Esophagus (tissue), 2 donors: ENCODE results near the gene ZSCAN21. TPM values are rescaled to one million over a fixed set of nuclear protein-coding genes. Genes with fewer than 3 reads are reported as not detected.
A peak's percentile ranks its signal among the peaks of the same experiment; 100 is the strongest.

Experiments used
- H3K27ac ChIP-seq, 2 donors: one replicate each; pipeline ENCODE4 v1.5.1; 2013; ENCODE audit warnings: low read depth in 2 of 2, mild to moderate bottlenecking in 2 of 2, inconsistent platforms in 1 of 2, low read length in 1 of 2, moderate library complexity in 1 of 2
- H3K27me3 ChIP-seq, 2 donors: one replicate each; pipeline ENCODE4 v1.6.1; 2013; ENCODE audit warnings: low read length in 2 of 2, control low read depth in 1 of 2, mild to moderate bottlenecking in 1 of 2; ENCODE audit not compliant: insufficient read depth in 2 of 2, control insufficient read depth in 1 of 2
- H3K36me3 ChIP-seq, 2 donors: one replicate each; pipeline ENCODE4 v1.6.1; 2013; ENCODE audit warnings: low read length in 1 of 2; ENCODE audit not compliant: control insufficient read depth in 2 of 2, insufficient read depth in 2 of 2
- H3K4me1 ChIP-seq, 2 donors: one replicate each; pipeline ENCODE4 v1.6.1; 2013; ENCODE audit warnings: low read length in 1 of 2; ENCODE audit not compliant: control insufficient read depth in 2 of 2, insufficient read depth in 2 of 2
- H3K4me3 ChIP-seq, 2 donors: one replicate each; pipeline ENCODE4 v1.5.1; 2013; ENCODE audit warnings: low read length in 2 of 2, mild to moderate bottlenecking in 2 of 2, low read depth in 1 of 2, moderate library complexity in 1 of 2
- H3K9me3 ChIP-seq, 2 donors: one replicate each; pipeline ENCODE4 v1.6.1; 2013; ENCODE audit warnings: mild to moderate bottlenecking in 2 of 2, low read depth in 1 of 2, low read length in 1 of 2, moderate library complexity in 1 of 2; ENCODE audit not compliant: control insufficient read depth in 2 of 2, insufficient read depth in 1 of 2
- WGBS, 2 donors: extraction: QIAGEN DNeasy Blood & Tissue Kit; methylation state at CpG; one replicate each; pipeline ENCODE4 v1.1.7; 2013; 5-methylcytosine and 5-hydroxymethylcytosine counted together
- polyA plus RNA-seq, 2 donors: library from polyadenylated mRNA; stranded (reverse); fragments of 200-250 nt; gene quantifications; one replicate each; pipeline ENCODE4 v1.2.3, GENCODE V29; 2013
- donor health status: healthy with polysubstance abuse.
- donor health status: Bipolar disorder and iron deficiency.

Gene ZSCAN21
- polyA plus RNA-seq, 2 donors: 3.8 to 3.9 TPM

DNA sequence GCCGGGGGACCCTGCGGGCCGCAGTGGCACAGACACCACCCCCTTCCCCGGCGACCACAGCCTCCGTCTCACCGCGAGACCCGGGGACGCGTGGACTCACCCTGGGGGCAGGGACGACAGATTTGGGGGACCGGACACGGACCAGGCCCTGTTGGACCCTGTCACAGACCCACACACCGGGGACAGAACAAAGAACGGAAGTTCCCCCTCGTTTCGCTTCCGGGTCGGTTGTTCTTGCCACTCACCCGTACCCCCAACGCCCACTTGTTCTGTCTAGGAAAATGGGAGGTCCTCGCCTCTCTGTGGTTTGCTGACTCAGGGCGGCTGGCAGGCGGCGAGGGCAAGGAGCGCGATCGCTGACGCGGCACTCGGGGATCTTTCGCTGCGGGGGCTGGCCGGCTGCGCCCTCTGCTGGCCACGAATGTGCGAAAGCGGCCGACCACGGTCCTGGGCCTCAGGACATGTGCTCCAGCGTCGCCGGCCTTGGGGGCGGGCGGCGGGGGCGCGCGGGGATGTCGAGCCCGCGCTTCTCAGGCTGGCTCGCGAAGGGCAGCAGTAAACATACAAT lies 32.0 kb downstream of the ZSCAN21 start, which contains the start of gene ZNF3:
ZNF3 (minus strand) TSS at position 189 of the 568 bp plus-strand sequence. CDS start 4,366 bp downstream, outside the sequence.
- Histone ChIP-seq H3K36me3 (peaks cover 6 to 10% of the 10 kb centered on the region in 2 donors), H3K27me3 (no peaks in the 10 kb centered on the region), H3K9me3 (no peaks in the 10 kb centered on the region), H3K4me1 (peaks cover 2 to 3% of the 10 kb centered on the region in 2 donors), H3K27ac (peak within 1 kb of the TSS; percentile 82 to 90), H3K4me3 (peak within 1 kb of the TSS; percentile 93 to 94)
- 1% methylated on average over 45 to 55 of the region's 55 CpGs for WGBS, 2 donors

DNA sequence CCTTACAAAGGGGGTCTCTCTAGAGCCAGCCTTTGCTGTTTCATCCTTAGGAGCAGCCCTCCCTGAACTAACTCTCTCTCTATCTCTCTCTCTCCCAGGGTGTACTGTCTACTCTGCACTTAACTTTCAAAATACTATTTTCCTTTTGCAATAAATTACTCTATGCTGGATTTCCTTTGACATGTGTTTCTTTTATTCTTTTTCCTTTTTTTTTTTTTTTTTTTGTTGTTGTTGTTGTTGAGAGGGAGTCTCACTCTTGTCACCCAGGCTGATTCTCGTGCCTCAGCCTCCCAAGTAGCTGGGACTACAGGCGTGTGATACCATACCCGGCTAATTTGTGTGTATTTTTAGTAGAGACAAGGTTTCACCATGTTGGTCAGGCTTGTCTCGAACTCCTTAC lies 33.4 kb downstream of the ZSCAN21 start:
- Histone ChIP-seq H3K27ac (peak overlapping the region in 1 of 2 donors; percentile 3), H3K36me3 (peaks cover 3 to 4% of the 10 kb centered on the region in 2 donors), H3K4me1 (peaks cover 2 to 3% of the 10 kb centered on the region in 2 donors), H3K27me3 (no peaks in the 10 kb centered on the region), H3K9me3 (no peaks in the 10 kb centered on the region), H3K4me3 (no peak overlapping the region)
- 68 to 70% methylated on average over 4 of the region's 4 CpGs for WGBS, 2 donors

DNA sequence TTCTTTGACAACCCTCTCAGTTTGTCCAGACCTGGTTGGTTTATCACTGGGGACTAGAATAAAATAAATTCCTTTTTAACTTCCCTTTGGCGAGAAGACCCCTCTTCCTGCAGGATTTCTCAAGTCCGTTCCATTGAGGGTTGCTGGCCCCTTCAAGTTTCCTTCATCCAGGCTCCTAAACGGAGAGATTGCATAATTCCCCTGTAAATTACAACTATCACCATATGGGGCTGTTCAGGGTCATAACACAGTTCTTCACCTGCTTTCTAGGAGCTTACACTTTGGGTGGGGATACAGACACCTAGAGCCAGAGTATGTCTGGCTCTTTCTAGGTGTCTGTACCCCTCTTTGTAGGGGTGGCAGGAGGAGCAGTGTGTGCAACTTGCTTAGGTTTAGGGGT lies 35.9 kb downstream of the ZSCAN21 start:
- WGBS, 2 donors: 65 to 69% methylated on average over 3 of the region's 3 CpGs
- no peaks in the 10 kb centered on the region for H3K27me3 ChIP-seq
- H3K9me3 ChIP-seq: no peaks in the 10 kb centered on the region
- H3K4me1 ChIP-seq: peaks cover 1 to 3% of the 10 kb centered on the region in 2 donors
- H3K27ac ChIP-seq: no peak overlapping the region
- H3K4me3 ChIP-seq: no peak overlapping the region
- peaks cover 0 to 3% of the 10 kb centered on the region in 2 donors for H3K36me3 ChIP-seq

DNA sequence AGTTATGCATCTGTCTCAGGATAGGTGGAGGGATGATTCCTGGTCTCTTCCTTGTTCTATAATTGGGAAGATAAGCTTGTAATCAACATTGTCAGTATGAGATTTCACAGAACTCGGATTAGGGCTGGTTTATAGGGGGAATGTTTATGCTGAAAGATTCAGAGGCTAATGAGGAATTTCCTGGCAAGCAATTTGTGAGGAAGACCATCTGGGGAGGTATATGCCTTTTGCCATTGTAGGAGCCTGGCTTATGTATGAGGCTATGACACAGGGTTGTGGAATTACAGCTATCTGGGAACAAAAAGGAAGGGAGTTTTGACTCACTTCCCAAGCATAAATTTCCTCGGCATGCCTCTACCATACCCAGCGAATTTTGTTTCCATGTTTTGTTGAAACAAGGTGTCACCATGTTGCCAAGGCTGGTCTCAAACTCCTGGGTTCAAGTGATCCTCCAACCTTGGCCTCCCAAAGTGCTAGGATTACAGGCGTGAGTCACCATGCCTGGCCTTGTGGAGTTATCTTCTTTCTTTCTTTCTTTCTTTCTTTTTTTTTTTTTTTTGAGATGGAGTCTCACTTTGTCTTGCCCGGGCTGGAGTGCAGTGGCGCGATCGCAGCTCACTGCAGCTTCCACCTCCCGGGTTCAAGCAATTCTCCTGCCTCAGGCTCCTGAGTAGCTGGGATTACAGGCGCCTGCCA lies 37.6 kb downstream of the ZSCAN21 start:
- 77% methylated on average over 10 of the region's 10 CpGs for WGBS, 2 donors
- no peaks in the 10 kb centered on the region for H3K9me3 ChIP-seq
- H3K4me1 ChIP-seq: peaks cover 0 to 4% of the 10 kb centered on the region in 2 donors
- H3K36me3 ChIP-seq: peaks cover 0 to 16% of the 10 kb centered on the region in 2 donors
- H3K4me3 ChIP-seq: no peak overlapping the region
- H3K27me3 ChIP-seq: no peaks in the 10 kb centered on the region
- no peak overlapping the region for H3K27ac ChIP-seq

DNA sequence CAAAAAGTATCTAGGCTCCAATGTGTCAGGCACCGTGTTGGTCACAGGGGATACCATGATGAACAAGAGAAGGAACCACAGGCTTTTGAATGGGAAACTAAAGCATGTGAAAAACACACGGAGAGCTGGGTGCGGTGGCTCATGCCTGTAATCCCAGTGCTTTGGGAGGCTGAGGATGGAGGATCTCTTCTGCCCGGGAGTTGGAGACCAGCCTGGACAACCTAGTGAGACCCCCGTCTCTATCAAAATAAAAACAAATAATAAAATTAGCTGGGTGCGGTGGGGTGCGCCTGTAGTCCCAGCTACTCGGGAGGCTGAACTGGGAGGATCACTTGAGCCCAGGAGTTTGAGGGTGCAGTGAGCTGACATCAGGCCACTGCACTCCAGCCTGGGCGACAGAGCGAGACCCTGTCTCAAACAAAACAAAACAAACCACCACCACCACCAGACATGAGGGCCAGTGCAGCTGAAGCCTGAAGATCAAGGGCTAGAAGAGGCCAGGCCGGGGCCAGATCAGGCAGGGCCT lies 38.6 kb downstream of the ZSCAN21 start:
- H3K9me3 ChIP-seq: no peaks in the 10 kb centered on the region
- no peaks in the 10 kb centered on the region for H3K27me3 ChIP-seq
- H3K4me3 ChIP-seq: peak overlapping the region; percentile 84 to 94
- H3K36me3 ChIP-seq: peaks cover 4 to 24% of the 10 kb centered on the region in 2 donors
- peak overlapping the region; percentile 86 to 90 for H3K27ac ChIP-seq
- H3K4me1 ChIP-seq: peaks cover 0 to 4% of the 10 kb centered on the region in 2 donors
- 73 to 78% methylated on average over 11 of the region's 11 CpGs for WGBS, 2 donors

DNA sequence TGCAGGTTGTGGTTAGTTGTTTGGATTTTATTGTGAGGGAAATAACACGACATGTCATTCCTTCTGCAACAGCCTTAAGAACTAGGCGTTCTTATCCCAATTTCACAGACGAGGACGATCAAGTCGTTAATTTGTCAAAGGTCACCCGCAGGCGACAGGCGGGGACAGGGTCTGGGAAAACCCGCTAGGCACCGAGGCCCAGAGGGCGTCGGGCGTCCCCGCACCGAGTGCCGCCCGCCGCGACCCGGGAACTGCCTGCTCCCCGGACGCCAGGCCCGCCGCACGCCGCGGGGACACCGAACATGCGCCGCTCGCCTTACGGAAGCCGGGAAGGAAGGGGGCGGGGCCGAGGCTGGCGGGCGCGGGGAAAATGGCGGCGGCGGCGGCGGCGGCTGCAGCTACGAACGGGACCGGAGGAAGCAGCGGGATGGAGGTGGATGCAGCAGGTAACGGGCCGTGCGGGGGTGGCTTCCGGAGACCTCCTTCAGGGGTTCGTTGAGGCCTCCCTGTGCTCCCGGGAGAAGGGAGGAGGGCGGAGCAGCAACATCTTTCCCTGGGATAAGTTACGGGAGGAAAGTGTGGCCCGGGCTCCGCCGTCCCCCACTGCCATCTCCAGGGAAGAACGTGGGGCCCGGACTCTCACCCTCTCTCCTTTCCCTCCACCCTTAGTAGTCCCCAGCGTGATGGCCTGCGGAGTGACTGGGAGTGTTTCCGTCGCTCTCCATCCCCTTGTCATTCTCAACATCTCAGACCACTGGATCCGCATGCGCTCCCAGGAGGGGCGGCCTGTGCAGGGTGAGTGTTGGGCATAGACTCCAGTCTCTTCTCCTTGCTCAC lies 39.3 kb downstream of the ZSCAN21 start, which contains the start of gene COPS6:
COPS6 (plus strand) TSS at position 349 of the 837 bp plus-strand sequence; CDS start at position 371, 22 bp downstream.
- Histone ChIP-seq H3K36me3 (peaks cover 10 to 31% of the 10 kb centered on the region in 2 donors), H3K27ac (peak within 1 kb of the TSS; percentile 86 to 90)

DNA sequence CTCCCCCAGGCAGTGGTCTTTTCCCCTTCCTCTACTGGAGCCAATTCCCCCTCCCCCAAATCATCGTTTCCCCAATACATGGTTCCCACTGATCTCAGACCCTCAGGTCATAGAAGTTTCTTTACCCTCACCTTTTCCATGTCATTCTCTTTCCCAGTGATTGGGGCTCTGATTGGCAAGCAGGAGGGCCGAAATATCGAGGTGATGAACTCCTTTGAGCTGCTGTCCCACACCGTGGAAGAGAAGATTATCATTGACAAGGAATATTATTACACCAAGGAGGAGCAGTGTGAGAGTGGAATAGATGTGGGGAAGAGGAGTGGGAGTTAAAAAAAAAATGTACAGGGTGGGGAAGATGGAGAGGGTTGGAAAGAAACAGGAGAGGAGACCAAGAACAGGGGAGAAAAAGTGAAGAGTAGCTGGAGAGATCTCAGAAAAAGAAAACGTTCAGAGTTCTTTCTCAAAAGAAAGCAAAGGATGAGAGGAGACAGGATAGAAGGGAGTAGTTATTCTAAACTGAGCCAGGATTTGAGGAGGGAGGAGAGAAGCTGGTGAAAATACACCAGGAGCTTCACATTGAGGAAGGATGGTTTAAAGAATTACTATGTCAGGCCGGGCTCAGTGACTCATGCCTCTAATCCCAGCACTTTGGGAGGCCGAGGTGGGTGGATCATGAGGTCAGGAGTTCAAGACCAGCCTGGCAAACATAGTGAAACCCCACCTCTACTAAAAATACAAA lies 40.1 kb downstream of the ZSCAN21 start:
- Histone ChIP-seq H3K27me3 (no peaks in the 10 kb centered on the region), H3K27ac (peak overlapping the region; percentile 68 to 90), H3K9me3 (no peaks in the 10 kb centered on the region), H3K36me3 (peaks cover 12 to 33% of the 10 kb centered on the region in 2 donors), H3K4me3 (peak overlapping the region; percentile 84 to 94), H3K4me1 (peaks cover 0 to 4% of the 10 kb centered on the region in 2 donors)
- 20% methylated on average over 7 of the region's 7 CpGs for WGBS, 2 donors

More for the DNA sequence above, 39.3 kb downstream of the ZSCAN21 start, which contains the start of gene COPS6:
- Histone ChIP-seq H3K27me3 (no peaks in the 10 kb centered on the region), H3K9me3 (no peaks in the 10 kb centered on the region), H3K4me1 (peaks cover 0 to 4% of the 10 kb centered on the region in 2 donors), H3K4me3 (peak within 1 kb of the TSS; percentile 84 to 94)
- WGBS, 2 donors: 0 to 1% methylated on average over 66 to 68 of the region's 68 CpGs

DNA sequence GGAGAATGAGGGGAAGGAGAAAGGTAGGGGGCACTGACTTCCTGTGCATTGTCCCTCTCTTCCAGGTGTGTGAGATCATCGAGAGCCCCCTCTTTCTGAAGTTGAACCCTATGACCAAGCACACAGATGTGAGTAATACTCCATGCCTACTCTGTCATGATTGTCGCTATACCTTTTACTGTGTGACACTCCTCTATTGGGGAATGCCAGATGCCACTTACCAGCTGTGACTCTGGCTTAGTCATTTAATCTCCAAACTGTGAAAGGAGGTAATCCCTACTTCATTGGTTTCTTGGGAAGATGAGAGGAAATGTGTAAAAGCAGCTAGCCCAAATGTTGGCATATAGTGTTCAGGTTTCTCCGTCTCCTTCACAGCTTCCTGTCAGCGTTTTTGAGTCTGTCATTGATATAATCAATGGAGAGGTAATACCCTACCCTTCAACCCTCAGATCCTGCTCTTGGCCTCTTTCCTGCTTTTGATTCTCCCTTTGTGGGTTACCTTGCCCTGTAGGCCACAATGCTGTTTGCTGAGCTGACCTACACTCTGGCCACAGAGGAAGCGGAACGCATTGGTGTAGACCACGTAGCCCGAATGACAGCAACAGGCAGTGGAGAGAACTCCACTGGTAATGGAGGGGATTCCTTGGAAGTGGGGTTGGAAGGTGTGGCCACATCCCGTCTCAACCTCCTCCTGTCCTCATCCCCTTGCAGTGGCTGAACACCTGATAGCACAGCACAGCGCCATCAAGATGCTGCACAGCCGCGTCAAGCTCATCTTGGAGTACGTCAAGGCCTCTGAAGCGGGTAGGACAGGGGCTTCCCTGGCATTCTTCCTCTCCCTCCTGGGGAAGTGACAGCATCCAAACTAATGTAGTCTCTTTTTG lies 41.2 kb downstream of the ZSCAN21 start:
- peak overlapping the region in 1 of 2 donors; percentile 86 for H3K27ac ChIP-seq

More for the DNA sequence above, 41.2 kb downstream of the ZSCAN21 start:
- Histone ChIP-seq H3K9me3 (no peaks in the 10 kb centered on the region), H3K4me3 (no peak overlapping the region), H3K4me1 (peaks cover 0 to 4% of the 10 kb centered on the region in 2 donors), H3K27me3 (no peaks in the 10 kb centered on the region), H3K36me3 (peaks cover 18 to 40% of the 10 kb centered on the region in 2 donors)
- WGBS, 2 donors: 85 to 89% methylated on average over 14 of the region's 14 CpGs
